Tibial nerve (tissue), 4 donors: ENCODE measurements around the gene RAB11FIP4. TPM values are rescaled to one million over a fixed set of nuclear protein-coding genes. Genes with fewer than 3 reads are reported as not detected.

Experiments used
- DNase-seq, 2 donors: peaks; one replicate each; pipeline ENCODE4 v3.0.0-alpha.2; 2019; ENCODE audit warnings: low spot score in 2 of 2
- H3K27ac ChIP-seq, 4 donors: fragments of 200-600 bp; sonication (generic) in 3 of 4; one replicate each; pipeline ENCODE4 v1.5.1; 2017 to 2019; ENCODE audit warnings: mild to moderate bottlenecking in 1 of 4
- H3K27me3 ChIP-seq, 2 donors: fragments of 200-600 bp; sonication (generic) in 1 of 2; one replicate each; pipeline versions ENCODE4 v1.5.1 to v1.6.0; 2017 to 2019
- H3K36me3 ChIP-seq, 3 donors: fragments of 200-600 bp; sonication (generic); one replicate each; pipeline ENCODE4 v1.5.1; 2018 to 2019
- H3K4me1 ChIP-seq, 4 donors: fragments of 200-600 bp; sonication (generic) in 3 of 4; one replicate each; pipeline ENCODE4 v1.5.1; 2017 to 2019
- H3K4me3 ChIP-seq, 4 donors: fragments of 200-600 bp; sonication (generic) in 3 of 4; one replicate each; pipeline ENCODE4 v1.5.1; 2017 to 2019; ENCODE audit warnings: mild to moderate bottlenecking in 1 of 4, moderate library complexity in 1 of 4
- H3K9me3 ChIP-seq, 4 donors: fragments of 200-600 bp; sonication (generic) in 3 of 4; one replicate each; pipeline ENCODE4 v1.5.1; 2017 to 2019
- EP300 ChIP-seq, 2 donors: sonication (generic); formaldehyde crosslinking; IDR thresholded peaks; one replicate each; pipeline ENCODE4 v1.6.1; 2017; ENCODE audit warnings: antibody characterized with exemption in 2 of 2, mild to moderate bottlenecking in 1 of 2
- POLR2A ChIP-seq, 2 donors: fragments of 450-650 bp; IDR thresholded peaks; one replicate each; pipeline ENCODE4 v1.6.1; 2017; ENCODE audit warnings: antibody characterized with exemption in 2 of 2, mild to moderate bottlenecking in 2 of 2, moderate library complexity in 2 of 2
- WGBS, 2 donors: methylation state at CpG; one replicate each; pipeline ENCODE4 v1.1.5; 2018; 5-methylcytosine and 5-hydroxymethylcytosine counted together
- total RNA-seq, 4 donors: library from RNA; depleted of rRNA; stranded (reverse); fragments of >200 nt; gene quantifications; one replicate each; pipeline ENCODE4 v1.1.0, GENCODE V29; 2016
- TF ChIP-seq, protein P1 (sequence below), 5 experiments: fragments of 200-600 bp in 3 of 5; fragments of 450-650 bp in 2 of 5; sonication (generic) in 3 of 5; IDR thresholded peaks; one replicate each; pipeline ENCODE4 v1.5.1; 2016 to 2019; ENCODE audit warnings: antibody characterized with exemption in 5 of 5, mild to moderate bottlenecking in 3 of 5, moderate library complexity in 2 of 5

Gene RAB11FIP4
- total RNA-seq, 4 donors from 2014 or later, result 2.7 to 6.9 (median 4.1) TPM

DNA sequence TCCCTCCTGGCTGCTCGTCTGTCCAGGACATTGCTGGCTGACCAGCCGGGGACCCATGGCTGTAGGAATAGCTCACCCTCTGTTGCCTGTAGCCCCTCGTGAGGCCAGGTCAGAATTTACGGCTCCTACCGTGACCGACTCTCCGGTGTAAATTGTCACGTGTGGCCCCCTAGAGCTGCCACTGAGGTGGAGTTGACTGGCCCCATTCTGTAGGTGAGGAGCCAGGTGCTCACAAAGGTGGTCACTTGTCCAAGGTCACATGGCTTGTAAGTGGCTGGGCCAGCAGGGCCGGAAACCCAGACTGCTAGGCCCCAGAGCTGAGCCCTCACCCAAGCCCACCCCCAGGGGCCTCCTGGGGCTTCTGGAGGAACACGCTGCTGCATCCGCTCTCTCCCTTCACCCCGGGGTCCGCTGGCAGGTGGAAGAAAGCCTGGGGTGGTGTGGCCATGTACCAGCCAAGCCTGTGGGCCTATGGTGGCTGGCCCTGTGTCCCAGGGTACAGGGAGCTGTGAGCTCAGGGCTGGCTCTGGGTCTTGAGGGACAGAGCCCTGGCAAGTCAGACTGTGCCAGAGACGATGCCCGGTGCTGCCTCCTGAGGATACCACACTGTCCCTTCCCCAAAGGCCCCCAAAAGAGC, 120.7 kb downstream of the RAB11FIP4 start:
- Histone ChIP-seq H3K9me3 (no peaks in the 10 kb centered on the region), H3K4me1 (peaks cover 0 to 28% (median 20%) of the 10 kb centered on the region in 4 donors), H3K36me3 (no peaks in the 10 kb centered on the region), H3K27me3 (no peaks in the 10 kb centered on the region), H3K4me3 (no peak overlapping the region), H3K27ac (no peak overlapping the region)
- TF ChIP-seq, protein P1, sequence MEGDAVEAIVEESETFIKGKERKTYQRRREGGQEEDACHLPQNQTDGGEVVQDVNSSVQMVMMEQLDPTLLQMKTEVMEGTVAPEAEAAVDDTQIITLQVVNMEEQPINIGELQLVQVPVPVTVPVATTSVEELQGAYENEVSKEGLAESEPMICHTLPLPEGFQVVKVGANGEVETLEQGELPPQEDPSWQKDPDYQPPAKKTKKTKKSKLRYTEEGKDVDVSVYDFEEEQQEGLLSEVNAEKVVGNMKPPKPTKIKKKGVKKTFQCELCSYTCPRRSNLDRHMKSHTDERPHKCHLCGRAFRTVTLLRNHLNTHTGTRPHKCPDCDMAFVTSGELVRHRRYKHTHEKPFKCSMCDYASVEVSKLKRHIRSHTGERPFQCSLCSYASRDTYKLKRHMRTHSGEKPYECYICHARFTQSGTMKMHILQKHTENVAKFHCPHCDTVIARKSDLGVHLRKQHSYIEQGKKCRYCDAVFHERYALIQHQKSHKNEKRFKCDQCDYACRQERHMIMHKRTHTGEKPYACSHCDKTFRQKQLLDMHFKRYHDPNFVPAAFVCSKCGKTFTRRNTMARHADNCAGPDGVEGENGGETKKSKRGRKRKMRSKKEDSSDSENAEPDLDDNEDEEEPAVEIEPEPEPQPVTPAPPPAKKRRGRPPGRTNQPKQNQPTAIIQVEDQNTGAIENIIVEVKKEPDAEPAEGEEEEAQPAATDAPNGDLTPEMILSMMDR (IDR thresholded peaks at IDR 0.05), result no peak
- TF ChIP-seq POLR2A (IDR thresholded peaks at IDR 0.05) (no peak), EP300 (IDR thresholded peaks at IDR 0.05) (no peak)
- DNase-seq, result no peak
- WGBS, 2 donors, result 82 to 84% methylated on average over 9 to 15 of the region's 15 CpGs

DNA sequence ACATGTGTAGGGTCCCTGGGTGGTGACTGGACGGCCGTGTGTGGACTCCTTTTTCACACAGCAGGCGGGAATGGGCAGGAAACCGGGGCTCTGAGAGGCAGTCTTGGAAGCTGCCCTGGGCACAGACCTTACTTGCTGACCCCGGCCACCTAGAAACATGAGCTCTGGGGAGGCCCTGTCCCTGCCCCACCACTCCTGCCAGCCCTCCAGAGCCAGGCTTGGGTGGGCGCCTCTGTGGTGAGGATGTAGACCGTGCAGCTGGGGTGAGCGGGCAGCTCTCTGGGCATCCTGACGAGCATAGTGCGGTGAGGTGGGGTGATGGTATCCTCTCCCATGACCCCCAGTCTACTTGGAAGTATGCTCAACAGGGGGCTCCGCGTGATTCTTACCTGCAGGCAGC, 121.3 kb downstream of the RAB11FIP4 start:
- Histone ChIP-seq H3K4me3 (no peak overlapping the region), H3K9me3 (no peaks in the 10 kb centered on the region), H3K27me3 (no peaks in the 10 kb centered on the region), H3K4me1 (peaks cover 0 to 28% (median 20%) of the 10 kb centered on the region in 4 donors), H3K36me3 (no peaks in the 10 kb centered on the region), H3K27ac (no peak overlapping the region)
- TF ChIP-seq EP300 (IDR thresholded peaks at IDR 0.05) (no peak), POLR2A (IDR thresholded peaks at IDR 0.05) (no peak)
- TF ChIP-seq, protein P1 (IDR thresholded peaks at IDR 0.05), result no peak
- DNase-seq, result no peak
- WGBS, 2 donors, result 89 to 95% methylated on average over 5 to 12 of the region's 12 CpGs

DNA sequence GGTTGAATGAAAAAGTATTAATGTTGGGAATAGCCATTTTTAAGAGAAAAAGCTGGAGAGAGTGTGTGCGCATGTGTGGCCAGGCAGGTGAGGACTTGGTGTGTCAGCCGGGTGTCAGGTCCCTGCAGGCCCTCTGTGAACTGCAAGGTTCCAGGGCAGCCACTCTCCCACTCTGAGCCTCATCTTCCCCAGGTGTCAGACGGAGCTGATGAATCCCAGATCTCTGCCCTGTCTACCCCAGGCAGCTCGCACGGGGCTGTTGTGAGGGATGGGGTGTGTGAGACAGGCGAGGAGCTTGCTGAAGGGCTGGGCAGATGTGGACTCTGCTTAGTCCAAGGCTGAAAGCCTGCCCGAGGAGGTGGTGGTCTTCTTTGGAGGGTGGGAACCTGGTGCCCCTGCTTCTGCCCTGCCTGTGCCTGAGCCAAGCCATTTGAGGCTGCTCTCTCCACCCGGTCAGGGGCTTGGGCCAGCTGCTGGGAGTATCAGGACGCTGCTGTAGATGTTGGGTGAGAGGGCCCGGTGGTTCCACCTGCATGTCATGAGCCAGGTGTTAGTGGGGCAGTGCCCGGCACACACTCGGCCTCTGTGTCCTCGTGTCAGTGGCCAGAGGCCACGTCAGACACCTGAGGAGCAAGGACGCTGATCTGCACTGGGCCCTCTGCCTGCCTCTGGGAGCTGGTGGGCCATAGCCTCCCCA, 122.4 kb downstream of the RAB11FIP4 start:
- no peaks in the 10 kb centered on the region for H3K36me3 ChIP-seq
- WGBS, 2 donors, result 80 to 87% methylated on average over 9 to 10 of the region's 15 CpGs
- peaks cover 0 to 28% (median 13%) of the 10 kb centered on the region in 4 donors for H3K4me1 ChIP-seq
- TF ChIP-seq EP300 (IDR thresholded peaks at IDR 0.05) (no peak), POLR2A (IDR thresholded peaks at IDR 0.05) (no peak)
- TF ChIP-seq, protein P1 (IDR thresholded peaks at IDR 0.05), result no peak
- H3K9me3 ChIP-seq, result no peaks in the 10 kb centered on the region
- no peak overlapping the region for H3K4me3 ChIP-seq
- no peak overlapping the region for H3K27ac ChIP-seq
- no peaks in the 10 kb centered on the region for H3K27me3 ChIP-seq
- no peak for DNase-seq

DNA sequence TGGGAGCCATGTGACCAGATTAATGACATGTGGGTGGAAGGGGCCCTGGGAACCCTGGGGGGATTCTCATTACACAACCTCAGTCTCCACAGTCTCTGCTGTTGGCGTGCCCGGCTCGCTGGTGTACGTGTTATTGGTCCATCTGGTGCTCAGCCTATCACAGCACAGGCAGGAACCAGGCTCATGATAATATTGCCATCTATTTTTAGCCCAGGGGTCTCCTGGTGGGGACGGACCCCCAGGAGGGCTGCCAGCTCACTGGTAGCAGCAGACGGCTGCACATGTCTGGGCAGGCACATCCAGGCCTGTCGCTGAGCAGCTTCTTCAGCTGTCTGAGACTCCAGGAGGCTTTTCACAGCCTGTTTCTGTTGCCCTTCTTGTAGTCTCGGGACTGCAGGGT, 123.8 kb downstream of the RAB11FIP4 start:
- H3K36me3 ChIP-seq, result no peaks in the 10 kb centered on the region
- no peaks in the 10 kb centered on the region for H3K27me3 ChIP-seq
- H3K9me3 ChIP-seq, result no peaks in the 10 kb centered on the region
- H3K4me3 ChIP-seq, result no peak overlapping the region
- no peak overlapping the region for H3K27ac ChIP-seq
- DNase-seq, result no peak
- no peak for TF ChIP-seq POLR2A (IDR thresholded peaks at IDR 0.05)
- TF ChIP-seq EP300 (IDR thresholded peaks at IDR 0.05), result no peak
- TF ChIP-seq, protein P1 (IDR thresholded peaks at IDR 0.05), result no peak
- peaks cover 0 to 19% (median 7%) of the 10 kb centered on the region in 4 donors for H3K4me1 ChIP-seq
- 78 to 81% methylated on average over 8 of the region's 8 CpGs for WGBS, 2 donors

DNA sequence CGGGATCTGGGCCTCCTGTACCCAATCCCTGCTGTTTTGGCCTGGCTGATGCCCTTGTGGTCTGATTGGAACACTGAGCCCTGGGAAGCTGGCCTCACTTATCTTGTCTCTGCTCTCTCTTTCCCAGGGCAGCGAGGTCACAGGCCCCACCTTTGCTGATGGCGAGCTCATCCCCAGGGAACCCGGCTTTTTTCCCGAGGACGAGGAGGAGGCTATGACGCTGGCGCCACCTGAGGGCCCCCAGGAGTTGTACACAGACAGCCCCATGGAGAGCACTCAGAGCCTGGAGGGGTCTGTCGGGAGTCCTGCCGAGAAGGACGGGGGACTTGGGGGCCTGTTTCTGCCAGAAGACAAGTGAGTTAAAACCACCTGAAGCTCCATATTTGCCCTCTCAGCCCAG, 126.0 kb downstream of the RAB11FIP4 start:
- H3K4me1 ChIP-seq, result no peaks in the 10 kb centered on the region
- peaks cover 0 to 6% (median 0%) of the 10 kb centered on the region in 3 donors for H3K36me3 ChIP-seq
- no peaks in the 10 kb centered on the region for H3K27me3 ChIP-seq
- H3K27ac ChIP-seq, result no peak overlapping the region
- TF ChIP-seq EP300 (IDR thresholded peaks at IDR 0.05) (no peak), POLR2A (IDR thresholded peaks at IDR 0.05) (no peak)
- TF ChIP-seq, protein P1 (IDR thresholded peaks at IDR 0.05), result no peak
- no peak for DNase-seq
- H3K9me3 ChIP-seq, result no peaks in the 10 kb centered on the region
- WGBS, 2 donors, result 36 to 38% methylated on average over 9 to 10 of the region's 11 CpGs
- no peak overlapping the region for H3K4me3 ChIP-seq
